HG02642 (cell line): ENCODE results near the gene GGA2.
A peak's percentile ranks its signal among the peaks of the same experiment; 100 is the strongest.
"Not testable (repeated sequence)": the region's sequence is repeated elsewhere in the genome, so short reads cannot be mapped to it uniquely, and the experiment has no call there.

Source experiments
- ATAC-seq: cut with Tn5 transposase; IDR thresholded peaks from one replicate; pipeline ENCODE4 v1.9.1; 2021; ENCODE audit warnings: mild to moderate bottlenecking; ENCODE audit not compliant: unreplicated experiment, poor library complexity

Gene GGA2

GRCh38 chr16:23480257-23480656, 30.0 kb downstream of the GGA2 start:
- ATAC-seq = no peak

DNA sequence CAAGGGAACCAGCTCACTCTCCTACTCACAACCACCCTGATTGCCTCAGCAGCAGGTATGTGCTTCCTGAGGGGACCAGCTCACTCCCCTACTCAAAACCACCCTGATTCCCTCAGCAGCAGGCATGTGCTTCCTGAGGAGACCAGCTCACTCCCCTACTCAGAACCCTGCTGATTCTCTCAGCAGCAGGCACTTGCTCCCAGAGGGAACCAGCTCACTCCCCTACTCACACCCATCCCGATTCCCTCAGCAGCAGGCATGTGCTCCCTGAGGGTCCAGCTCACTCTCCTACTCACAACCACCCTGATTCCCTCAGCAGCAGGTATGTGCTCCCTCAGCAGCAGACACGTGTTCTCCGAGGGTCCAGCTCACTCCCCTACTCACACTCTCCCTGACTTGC, 31.2 kb downstream of the GGA2 start:
- no peak for ATAC-seq

DNA sequence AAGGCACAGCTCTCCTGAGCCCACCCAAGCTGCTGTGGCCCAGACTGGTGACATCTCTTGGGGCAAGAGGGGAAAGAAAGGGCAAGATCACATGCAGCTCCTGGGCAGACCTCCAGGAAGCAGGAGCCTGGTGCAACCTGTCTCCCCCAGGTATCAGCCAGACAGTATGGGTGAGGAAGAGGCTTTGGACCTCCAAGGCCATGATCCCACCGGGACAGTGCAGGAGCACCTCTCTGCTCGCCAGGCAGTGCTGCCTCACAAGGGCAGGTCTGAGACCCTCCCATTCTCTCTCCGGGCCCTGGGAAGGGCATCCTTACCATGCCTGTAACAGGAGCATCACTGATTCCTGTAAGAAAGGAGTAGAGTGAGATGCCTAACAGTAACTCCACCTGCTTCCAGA, 31.7 kb downstream of the GGA2 start:
- no peak for ATAC-seq

DNA sequence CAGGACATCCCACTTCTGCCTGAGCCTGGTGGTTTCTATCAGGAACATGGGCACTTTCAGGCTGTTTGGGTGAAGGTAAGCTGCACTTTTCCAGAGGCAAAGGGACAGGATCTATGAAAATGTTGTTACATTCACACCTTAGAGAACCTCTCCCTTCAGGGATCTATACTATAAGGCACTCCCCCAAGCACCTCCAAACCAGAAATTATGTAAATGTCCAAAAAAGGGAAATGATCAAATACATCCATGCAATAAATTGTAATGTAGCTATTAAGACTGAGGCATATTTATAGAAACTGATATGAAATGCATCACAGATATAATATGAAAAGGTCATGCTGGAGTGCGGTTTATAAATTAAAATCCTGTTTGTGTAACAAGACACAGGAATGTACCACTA, 34.0 kb downstream of the GGA2 start:
- no peak for ATAC-seq

DNA sequence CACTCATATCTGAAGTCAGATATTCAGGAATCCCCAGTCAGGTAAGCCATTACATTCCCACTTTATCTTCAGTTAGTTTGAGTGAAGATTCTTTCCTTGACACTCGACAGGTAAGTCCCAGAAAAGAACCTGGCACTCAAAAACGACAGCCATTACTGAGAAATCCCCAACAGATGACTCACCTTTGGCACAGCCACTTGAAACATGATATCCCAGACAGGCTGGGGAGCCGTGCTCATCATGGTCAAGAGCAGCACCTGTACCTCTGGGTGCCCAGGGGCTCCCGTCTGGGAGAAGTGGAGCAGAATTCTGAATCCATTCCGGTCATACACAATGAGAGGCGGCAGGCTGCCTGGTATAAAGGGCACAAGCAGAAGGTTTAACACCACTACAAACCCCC, 40.5 kb downstream of the GGA2 start:
- ATAC-seq = no peak

GRCh38 chr16:23466162-23466885, 44.0 kb downstream of the GGA2 start:
- no peak for ATAC-seq

GRCh38 chr16:23465179-23465578, 45.1 kb downstream of the GGA2 start:
- no peak for ATAC-seq

DNA sequence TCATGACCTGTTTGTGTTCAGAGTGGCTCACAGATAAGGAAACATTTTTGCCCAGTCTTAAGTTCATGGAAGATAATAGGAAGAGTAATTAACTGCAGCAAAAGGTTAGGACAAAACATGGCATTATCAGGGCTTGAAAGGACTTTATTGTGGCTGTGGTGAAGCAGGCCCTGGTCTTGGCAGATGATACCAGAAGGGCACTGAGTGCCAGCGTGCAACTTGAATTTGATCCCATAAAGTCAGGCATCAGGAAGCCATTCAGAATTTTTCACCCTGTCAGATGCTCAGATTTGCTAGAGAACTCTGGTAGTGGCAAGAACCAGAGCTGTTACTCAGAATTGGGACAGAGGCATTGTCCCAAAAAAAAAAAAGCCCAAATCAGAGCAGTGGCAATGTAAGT, 46.1 kb downstream of the GGA2 start:
- ATAC-seq = no peak

DNA sequence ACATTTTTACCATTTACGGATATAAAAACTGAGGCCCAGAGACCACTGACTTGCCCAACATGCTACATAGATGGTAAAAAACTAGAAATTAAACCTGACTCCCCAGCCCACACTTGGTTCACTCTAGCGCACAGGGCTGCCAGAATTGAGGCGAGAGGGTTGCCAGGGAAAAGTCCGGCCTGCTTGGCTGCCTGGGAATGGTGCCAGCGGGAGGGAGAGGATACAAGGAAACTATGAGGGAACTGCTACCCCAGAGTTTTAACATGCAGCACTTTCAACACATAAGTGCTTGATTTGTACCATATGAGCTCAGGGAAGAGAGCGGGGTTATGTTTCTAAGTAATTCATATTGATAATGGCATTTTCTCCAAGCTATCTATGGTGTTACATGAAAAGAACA, 47.3 kb downstream of the GGA2 start:
- not testable (repeated sequence) for ATAC-seq

DNA sequence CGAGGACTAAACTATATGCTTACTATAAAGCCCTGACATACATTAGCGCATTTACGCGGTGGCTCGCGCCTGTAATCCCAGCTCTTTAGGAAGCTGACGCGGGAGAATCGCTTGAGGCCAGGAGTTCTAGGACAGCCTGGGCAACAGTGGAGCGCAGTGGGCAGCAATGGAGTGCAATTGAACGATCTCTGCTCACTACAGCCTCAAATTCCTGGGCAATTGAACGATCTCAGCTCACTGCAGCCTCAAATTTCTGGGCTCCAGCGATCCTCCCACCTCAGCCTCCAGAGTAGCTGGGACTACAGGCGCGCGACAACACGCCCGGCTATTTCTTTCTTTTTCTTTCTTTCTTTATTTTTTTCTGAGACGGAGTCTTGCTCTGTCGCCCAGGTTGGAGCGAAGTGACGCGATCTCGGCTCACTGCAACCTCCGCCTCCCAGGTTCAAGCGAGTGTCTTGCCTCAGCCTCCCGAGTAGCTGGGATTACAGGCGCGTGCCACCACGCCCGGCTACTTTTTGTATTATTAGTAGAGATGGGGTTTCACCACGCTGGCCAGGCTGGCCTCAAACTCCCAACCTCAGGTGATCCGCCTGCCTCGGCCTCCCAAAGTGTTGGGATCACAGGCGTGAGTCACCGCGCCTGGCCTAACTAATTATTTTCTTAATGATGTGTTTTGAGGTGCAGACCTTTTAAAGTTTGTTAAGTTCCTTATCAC, 56.8 kb downstream of the GGA2 start:
- ATAC-seq = no peak

- ATAC-seq = peak; percentile 90
These were observed 57.5 kb downstream of the GGA2 start, which contains the start of gene COG7 for GRCh38 chr16:23452572-23453337. Gene COG7 (minus strand): TSS chr16:23453189. CDS start chr16:23452994, 195 bp downstream.

- no peak for ATAC-seq
These were observed 58.1 kb downstream of the GGA2 start for GRCh38 chr16:23452221-23452571.

GRCh38 chr16:23448392-23448791, 61.9 kb downstream of the GGA2 start:
- ATAC-seq = no peak

GRCh38 chr16:23437542-23437941, 72.8 kb downstream of the GGA2 start:
- not testable (repeated sequence) for ATAC-seq

- no peak for ATAC-seq
These were observed 73.3 kb downstream of the GGA2 start for GRCh38 chr16:23436951-23437350.

DNA sequence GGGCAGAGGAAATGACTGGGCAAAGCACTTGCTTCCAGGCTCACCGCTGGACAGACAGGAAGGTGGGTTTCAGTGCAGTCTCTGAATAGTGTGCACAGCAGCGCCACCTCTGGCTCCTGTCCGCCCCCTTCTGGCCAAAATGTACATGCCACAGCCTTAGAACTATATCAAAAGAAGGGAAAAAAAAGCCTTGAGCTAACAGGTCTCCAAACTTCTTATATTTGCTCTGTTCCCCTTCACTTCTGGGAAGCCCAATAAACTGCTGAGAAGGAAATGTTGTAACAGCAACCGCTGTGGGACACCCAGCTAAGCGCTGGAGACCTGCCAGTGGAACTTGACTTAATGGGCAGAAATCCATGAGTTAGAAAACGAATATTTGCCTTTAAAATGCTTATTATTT, 74.8 kb downstream of the GGA2 start:
- ATAC-seq = no peak

DNA sequence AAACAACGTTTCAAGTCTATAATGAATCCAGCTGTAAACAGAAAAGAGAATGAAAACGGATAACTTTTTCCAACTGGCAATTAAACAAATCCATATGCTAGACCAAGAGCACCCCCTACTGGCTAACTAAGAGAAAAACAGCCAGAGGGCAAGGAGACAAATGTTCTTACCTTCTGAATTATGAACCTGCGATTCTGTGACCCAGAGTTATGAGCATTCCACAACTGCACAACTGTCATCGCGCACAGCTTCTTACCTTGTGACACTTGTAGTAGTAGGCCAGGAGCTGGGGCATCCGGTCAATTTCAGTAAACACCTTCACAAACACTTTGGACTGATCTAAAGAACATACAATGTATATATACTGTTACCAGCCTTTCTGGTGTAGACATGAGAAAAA, 75.9 kb downstream of the GGA2 start:
- no peak for ATAC-seq

DNA sequence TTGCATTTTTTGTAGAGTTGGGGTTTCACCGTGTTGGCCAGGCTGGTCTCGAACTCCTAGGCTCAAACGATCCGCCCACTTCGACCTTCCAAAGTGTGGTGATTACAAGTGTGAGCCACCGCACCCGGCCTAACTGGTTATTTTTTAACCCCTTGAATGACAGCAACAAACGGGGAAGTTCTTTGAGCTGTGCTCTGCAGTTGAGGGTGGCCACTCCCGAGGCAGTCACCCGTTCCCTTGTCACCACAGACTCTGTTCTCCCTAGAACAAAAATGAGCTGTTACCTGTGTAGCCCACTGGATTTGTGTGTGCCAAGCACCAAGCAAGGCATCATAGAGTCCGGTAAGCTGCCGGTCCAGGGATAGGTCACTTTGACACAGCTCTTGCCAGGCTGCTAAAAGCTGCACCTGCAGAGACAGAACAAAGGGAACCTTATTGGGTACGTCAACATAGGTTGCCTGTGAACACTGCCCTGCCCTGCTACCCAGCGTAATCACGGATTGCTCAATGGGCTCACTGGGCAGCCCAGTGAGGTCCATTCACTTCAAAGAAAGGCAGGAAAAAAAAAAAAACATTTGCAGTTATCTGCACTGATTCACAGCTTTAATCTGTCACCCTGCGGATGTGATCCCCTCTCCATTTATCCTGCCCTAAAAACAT, 76.9 kb downstream of the GGA2 start:
- ATAC-seq = no peak

DNA sequence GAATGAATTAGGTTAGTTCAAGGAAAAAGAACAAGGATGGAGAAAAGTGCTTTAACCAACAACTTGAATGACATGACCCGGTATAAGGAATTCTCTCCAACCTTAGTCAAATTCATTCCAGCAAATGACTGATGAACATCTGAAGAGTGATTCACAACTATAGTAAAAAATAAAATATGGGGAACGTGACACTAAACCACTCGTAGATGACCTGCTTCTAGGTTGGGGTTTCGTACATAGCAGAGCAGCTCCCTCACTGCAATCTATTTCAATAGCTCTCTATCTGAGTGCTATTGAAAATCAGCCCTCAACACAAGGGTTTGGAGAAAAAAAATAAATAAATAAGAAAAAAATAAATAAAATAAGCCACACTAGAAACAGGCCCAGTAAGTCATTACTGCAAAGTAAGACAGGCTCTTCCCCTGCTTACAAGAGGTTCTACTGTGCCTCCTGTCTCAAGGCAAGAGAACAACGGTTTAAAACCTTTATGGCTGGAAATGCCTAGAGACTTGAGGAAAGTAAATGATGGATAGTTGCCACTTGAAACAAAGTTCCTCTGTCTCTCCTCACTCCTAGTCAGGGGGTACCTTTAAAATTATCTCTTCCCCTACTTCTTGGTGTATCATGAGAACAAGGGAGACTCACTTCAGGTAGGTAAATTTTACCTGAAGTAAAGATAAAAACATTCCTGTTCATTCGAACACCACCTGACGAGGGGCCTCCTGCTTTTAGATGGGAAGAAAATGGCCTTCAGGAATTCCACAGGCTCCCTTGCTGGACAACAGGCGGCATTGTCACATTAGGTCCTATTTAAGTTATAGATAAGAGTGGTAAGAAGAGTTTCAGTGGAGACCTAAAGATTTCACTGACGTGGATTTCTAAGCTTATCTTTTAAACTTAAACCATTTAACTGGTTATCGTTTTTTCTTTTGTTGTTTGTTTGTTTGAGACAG, 77.8 kb downstream of the GGA2 start:
- no peak for ATAC-seq

- ATAC-seq = no peak
These were observed 81.9 kb downstream of the GGA2 start for GRCh38 chr16:23428351-23428750.
